Left colon (tissue), 2 donors: Measurements from ENCODE around the gene ATOH8. TPM values are rescaled to one million over a fixed set of nuclear protein-coding genes. Genes with fewer than 3 reads are reported as not detected.

ENCODE experiments used
- ATAC-seq: fragments of 200-7000 bp; cut with Tn5 transposase; one replicate; pipeline ENCODE4 v1.9.1; 2020; ENCODE audit warnings: mild to moderate bottlenecking, moderate library complexity
- DNase-seq, 2 donors: peaks; one replicate each; pipeline ENCODE4 v3.0.0-alpha.2; 2020
- intact Hi-C, 2 donors: fragments of 100-400 bp; cut with DNase I in 1 of 2; cut with micrococcal nuclease in 1 of 2; formaldehyde crosslinking; loops; one replicate each; pipeline versions ENCODE4 v1.11.2 to v1.14.0; 2022; cut with DNase I, micrococcal nuclease
- total RNA-seq, 2 donors: library from RNA; stranded (reverse); fragmentation: NEBNext Ultra II Directional; extraction: Animal tissue kit (Norgen Biotek cat#: 25700); gene quantifications; one replicate each; pipeline ENCODE4 v1.2.1, GENCODE V29; 2021
- donor health status: DM: no; HTN: no; CAD: no.
- donor health status: DM: yes; HTN: yes; CAD: no.

The ATOH8 gene
- total RNA-seq, 2 donors from 2014 or later = 3.4 to 4.6 TPM

DNA sequence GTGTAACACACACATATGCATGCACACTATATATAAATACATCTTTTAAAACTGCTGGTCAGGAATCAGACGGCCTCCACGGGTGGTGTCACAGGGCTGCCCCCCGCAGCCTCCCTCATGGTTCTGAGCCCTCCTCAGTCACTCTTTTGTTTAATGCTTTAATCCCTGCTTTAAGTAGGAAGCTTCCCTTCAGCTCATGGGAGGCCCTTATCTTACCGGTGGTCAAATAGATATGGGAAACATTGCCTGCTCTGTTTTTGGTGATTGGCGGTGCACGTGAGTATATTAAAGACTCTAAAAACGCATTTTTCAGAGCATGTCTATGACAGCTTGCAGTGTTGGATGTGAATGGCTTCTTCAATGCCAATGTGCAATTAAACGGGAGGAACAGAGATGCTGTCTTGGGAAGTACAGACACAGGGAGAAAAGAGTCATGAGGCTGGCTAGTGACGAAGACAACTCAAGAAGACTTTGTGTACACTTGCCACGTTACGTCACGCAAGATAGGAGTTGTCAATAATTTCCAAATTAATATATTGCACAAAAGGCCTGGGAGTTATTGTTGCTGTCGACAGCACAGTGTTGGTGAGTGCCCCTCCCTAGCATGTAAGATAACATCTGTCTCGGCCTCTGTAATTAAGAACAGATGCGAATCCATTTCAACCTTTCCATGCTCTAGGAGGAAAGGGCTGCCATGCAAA is 36.3 kb upstream of the ATOH8 start:
- intact Hi-C loops = no loop called here
- DNase-seq (no peak), ATAC-seq (no peak)

DNA sequence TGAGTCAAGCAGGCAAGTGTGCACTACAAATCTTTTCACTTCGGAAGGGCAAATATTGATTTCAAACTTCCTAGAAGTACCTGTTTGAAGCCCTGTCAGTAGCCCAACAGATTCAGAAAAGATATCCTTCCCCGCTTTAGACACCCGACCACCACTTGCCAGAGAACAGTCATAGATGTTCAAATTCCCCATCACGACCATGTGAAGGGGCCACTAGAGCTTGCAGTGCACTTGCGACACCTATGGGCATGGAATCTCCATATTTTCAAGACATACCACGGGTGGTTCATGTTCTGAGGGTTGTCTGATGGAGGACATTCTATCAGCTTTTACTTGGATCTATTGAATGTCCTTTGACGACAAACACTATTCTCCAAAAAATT is 35.8 kb upstream of the ATOH8 start:
- DNase-seq (no peak), ATAC-seq (no peak)
- intact Hi-C loops = no loop called here

DNA sequence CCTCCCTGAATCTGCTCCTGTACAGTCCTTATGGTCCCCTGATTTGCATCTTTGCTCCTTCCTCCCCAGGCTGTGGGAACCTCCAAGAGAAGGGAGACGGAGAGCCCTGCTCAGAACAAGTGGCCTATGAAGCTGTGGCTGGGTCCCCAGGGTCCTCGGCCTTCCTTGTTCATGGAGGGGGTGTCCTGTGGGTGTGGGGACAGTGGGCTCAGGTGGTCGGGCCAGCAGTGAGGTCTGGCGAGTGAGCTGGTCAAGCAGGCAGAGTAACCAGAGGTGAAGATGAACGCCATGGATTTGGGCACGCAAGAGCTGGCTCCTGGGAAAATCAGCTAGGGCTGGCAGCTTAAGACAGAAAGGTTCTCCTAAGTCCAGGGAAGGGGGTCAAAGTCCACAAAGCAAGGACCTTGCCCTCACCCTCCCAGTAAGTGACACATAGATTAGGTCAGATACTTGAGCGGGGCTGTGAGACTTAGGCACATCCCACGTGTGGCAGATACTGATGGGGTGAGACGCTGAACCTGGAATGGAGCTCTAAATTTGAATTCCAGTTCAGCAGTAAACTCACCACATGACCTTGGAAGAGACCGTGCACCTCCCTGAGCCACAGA is 34.8 kb upstream of the ATOH8 start:
- intact Hi-C loops = no loop called here
- ATAC-seq = peak; percentile 41
- DNase-seq = no peak

DNA sequence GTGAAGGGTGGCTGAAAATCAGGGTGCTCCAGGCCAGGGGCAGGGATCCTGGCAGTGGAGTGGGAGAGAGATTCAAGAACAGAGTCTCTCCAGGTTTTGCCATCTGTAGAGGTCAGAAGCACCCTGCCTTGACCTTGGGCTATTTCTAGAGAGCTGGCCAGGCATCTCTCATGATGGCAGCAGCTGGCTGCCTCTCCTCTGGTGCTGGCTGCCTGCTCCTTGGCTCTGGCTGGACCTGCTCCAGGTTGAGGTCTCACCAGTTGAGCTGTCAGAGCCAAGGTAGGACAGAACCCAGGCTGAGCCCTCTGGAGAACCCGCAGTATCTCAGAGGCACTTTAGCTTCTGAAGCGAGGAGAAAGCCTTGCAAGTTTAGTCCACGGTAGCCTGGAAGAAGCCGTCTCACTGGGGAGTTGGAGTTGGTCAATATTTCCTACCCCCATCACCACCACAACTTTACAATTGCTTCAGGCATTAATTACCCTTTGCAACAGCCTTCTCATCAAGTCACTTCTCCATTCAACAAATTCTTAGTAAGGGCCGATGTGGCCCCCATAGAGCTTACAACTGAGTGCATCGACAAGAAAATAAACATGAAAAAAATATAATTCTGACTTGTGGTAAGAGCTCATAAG is 34.1 kb upstream of the ATOH8 start:
- peak in 1 of 2 donors; percentile 23 for DNase-seq
- no peak for ATAC-seq
- intact Hi-C loops = no loop called here

DNA sequence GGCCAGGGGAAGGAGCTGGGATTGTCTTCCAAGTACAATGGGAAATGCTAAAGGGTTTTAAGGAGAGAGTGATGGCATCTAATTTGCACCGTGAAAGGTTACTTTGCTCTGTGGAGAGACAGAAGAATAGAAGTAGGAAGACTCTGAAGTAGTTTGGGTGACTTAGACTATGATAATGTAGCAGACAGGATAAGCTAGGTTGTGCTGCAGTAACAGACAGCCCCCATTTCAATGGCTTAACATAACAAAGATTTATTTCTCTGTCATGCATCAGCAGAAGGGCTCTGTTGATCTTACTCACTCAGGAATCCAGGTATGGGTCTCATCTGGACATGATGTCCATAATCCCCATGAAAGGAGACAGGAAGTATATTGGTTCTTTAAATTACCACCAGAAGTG is 33.3 kb upstream of the ATOH8 start:
- DNase-seq (no peak), ATAC-seq (no peak)
- intact Hi-C loops = no loop called here

DNA sequence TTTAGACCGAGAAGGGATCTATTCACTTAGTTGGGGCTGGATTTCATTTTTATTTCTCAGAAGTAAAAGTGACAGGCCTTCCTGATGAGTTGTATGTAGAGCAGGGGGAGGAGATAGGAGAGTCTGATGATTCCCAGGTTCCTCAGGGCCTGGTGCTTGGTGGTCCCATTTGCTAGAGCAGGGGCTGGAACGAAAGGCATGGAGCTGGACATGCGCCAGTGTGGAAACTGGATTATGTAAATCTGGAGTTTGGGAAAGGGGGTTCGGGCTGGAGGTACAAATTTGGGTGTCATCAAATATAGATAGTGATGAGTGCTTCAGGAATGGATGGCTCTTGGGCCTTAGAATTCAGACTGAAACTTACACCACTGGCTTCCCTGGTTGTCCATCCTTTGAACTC is 32.1 kb upstream of the ATOH8 start:
- ATAC-seq (no peak), DNase-seq (peak in 1 of 2 donors; percentile 12)
- intact Hi-C loops = no loop called here

DNA sequence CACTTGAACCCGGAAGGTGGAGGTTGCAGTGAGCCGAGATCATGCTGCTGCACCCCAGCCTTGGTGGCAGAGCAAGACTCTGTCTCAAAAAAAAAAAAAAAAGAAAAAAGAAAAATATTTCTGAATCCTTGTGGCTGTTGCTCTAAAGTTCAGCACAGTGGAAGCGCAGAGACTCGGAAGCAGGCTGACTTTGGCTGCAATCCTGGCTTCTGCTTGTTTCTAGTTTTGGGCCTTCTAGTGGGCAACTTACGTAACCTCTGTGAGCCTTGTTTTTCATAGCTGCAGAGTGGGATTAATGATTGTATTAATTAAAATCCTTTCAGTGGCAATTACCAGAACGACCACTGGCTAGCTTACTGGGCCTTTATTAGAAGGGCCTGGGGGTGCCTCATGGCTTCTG is 31.3 kb upstream of the ATOH8 start:
- DNase-seq = peak in 1 of 2 donors; percentile 5
- ATAC-seq = no peak
- intact Hi-C loops = no loop called here

DNA sequence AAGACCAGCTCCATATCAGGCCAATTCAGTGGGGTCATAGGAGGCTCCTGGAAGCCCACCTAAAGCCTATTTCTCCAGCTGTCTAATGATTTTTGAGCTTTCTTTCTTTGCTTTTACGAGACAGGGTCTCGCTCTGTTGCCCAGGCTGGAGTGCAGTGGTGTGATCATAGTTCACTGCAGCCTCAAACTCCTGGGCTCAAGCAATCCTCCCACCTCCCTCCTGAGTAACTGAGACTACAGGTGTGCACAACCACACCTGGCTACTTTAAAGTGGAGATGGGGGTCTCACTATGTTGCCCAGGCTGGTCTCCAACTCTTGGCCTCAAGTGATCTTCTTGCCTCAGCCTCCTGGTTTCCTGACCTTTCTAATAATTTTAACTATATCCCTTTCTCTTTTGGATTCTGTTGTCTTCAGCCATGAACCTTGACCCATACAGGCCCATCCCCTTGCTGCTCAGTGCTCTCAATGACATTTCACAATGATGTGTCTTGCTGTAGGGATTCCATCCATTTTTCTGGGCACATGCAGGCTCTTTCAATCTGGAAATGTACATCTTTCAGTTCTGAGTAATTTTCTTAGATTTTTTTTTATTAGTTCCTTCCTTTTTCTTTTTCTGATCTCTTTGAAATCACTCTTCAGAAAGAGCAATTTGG is 30.0 kb upstream of the ATOH8 start:
- ATAC-seq (no peak), DNase-seq (peak in 1 of 2 donors; percentile 14)
- intact Hi-C loops = no loop called here

DNA sequence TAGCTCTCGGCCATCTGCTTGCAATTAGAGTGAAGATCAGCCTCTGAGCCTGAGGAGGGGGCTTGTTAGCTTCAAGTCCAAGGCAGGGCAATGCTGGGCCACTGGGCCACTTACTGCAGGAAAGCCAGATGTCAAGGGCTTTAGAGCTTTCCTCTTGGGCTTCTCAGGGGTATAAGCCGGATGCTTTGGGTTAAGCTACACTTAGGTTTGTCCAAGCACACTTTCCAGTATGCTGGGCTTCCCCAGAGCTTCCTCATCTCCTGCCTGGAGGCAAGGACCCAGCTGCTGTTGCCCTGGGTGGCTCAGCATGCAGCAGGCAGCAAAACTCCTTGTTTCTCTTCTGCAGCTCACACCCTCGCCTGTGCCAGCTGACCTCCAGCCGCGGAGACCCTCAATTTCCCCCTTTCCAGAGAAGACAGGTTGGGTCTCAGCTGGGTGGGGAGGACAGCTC is 29.0 kb upstream of the ATOH8 start:
- ATAC-seq = no peak
- intact Hi-C loops = loop anchor here (5.0 kb wide), 1 partner anchor 88 kb away; no protein-coding TSS in a partner anchor
- DNase-seq = peak in 1 of 2 donors; percentile 23

DNA sequence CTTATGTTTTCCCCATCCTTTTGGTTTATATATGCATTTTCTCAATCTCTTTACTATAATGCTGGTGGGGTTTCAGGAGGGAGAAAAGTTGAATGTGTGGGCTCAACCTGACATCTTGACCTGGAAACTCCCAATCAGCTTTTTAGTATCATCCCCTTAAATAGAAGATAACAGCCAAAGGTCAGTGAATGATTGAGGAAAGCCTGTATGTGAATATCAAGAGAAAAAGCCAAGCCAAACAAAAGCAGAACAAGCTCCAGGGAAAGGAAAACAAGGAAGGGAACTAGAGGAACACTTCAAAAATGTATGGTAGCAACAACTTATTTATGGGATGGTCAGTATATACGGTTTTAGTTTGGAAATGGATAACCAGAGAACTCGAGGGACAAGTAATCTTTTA is 28.3 kb upstream of the ATOH8 start:
- intact Hi-C loops = loop anchor here (5.0 kb wide), 1 partner anchor 87 kb away; no protein-coding TSS in a partner anchor

DNA sequence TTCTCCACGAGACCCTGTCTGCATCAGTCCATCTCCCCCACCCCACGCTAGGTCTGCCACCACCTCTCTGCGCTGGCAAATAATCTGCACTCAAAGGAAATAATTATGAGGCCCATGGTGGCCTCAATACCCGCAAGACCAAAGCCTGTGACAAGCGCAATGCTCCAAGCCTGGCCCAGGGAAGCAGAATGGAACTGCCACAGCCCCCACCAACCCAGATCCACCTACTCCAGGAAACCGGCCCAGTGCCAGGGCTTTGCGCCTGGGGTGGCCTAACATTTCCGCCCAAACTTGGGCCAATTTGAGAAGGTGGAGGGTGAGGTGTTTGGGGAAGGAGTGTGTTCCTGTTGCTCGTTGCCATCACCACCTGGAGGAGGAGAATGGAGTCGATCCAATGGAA is 26.0 kb upstream of the ATOH8 start:
- DNase-seq = peak in 1 of 2 donors; percentile 10
- no peak for ATAC-seq

More for the DNA sequence above, 28.3 kb upstream of the ATOH8 start:
- DNase-seq (no peak), ATAC-seq (no peak)

DNA sequence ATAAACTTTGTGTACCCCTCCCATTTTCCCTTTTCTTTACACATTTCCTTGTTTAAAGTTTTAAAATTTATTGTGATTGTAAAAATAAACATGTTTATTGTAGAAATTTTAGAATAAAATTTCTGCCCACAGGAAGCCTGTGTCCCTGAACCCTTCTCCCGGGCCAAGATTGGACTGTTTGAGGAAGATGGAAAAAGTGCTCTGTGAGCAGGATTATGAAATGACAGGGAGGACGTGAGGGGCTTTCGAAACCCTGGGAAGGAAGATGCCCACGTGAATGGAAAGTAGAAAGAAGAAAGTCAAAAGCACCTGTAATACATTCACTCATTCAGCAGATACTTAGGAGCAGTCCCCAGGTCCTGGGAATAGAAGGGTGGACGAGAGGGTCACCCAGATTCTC is 25.4 kb upstream of the ATOH8 start:
- no peak for DNase-seq
- no peak for ATAC-seq
- intact Hi-C loops = loop anchor here (5.0 kb wide), 1 partner anchor 84 kb away; no protein-coding TSS in a partner anchor

More for the DNA sequence above, 26.0 kb upstream of the ATOH8 start:
- intact Hi-C loops = loop anchor here (5.0 kb wide), 1 partner anchor 85 kb away; no protein-coding TSS in a partner anchor

DNA sequence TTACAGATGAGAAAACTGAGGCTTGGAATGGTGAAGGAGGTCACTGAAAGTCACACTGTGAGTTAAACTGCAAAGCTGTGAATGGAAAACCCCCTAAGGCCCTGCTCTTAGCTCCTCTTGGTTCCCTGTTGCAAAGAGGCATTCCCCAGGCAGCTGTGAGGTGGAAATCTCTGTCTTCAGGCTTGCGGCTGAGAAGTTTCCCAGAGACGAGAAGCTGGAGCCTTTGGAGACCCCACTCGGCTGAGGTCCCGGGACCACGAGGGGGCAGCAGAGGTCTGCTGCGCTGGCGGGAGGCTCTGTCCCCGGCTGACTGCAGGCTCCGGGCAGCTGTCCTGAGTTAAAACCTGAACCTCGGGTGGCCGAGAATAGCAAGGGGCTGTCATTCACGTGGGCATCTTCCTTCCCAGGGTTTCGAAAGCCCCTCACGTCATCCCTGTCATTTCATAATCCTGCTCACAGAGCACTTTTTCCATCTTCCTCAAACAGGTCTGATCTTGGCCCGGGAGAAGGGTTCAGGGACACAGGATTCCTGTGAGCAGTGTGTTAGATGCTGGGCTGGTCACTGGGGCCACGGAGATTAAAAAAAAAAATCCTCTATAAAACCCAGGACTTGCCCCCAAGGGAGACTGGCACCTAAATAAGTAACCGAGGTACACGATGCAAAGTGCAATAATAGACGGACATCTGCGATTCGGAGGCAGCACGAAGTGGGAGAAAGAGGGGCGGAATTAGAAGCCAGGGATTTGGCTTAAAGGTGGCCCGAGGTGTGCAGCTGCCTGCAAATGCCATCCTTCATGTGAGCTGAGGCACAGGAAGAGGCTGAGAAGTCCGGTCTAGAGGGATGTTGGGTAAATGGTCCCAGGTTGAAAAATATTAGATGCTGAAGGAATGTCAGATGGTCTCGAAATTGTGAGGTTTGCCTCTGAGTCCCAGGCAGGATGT is 24.6 kb upstream of the ATOH8 start:
- DNase-seq = peak; percentile 73 to 91
- intact Hi-C loops = loop anchor here (5.0 kb wide), 1 partner anchor 83 kb away; no protein-coding TSS in a partner anchor
- ATAC-seq = peak; percentile 96

DNA sequence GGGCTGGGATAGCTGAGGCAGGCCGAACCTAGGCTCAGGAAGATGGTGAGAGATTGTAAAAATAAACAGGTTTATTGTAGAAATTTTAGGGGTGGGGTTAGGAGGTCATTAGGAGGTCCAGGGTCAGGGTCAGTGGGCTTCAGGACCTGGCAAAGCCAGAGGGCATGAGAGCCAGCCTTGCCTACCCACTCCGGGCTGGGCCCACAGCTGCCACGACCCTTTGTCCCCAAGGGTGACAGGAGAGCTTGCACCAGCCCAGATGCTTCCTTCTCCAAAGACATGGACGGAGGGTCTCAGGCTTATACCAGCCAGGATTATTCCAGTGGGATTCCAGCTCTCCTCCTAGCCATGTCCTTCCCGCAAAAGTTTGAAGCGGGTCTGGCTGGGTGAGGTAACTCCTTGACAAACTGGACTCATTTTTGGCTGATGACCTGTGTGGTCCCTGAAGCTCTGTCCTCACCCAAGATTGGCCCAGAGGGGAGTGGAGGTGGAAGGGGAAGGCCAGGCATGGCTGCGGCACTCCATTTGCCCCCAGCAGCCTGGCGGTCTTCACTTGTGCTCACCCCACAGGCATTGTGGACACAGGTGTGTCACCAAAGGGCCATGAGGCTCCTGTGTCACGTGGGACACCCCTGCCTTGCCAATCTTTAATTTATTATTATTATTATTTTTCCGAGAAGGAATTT is 23.8 kb upstream of the ATOH8 start:
- intact Hi-C loops = loop anchor here (5.0 to 10.0 kb wide), 2 partner anchors 55 to 82 kb away; no protein-coding TSS in a partner anchor
- ATAC-seq (no peak), DNase-seq (peak in 1 of 2 donors; percentile 23)

DNA sequence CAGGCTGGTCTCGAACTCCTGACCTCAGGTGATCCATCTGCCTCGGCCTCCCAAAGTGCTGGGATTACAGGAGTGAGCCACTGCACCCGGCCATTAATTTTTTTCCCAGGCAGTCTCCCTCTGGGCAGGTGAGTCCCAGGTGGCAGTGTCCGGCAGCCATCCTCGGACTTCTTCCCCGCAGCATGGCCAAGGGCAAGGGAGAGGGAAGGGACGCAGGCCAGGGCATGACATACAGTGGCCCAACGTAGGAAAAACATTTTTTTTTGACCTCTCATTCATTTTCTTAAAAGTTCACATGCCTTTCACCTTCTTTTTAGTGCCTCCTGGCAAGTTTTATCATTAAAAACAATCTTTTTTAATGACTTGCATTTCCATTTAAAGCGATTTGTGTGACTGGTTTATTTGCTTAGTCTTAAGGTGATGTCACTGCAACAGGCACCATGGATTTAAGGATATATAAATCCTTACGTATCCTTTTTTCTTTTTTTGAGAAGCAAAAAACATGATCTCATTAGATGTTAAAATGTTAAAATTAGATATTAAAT is 23.0 kb upstream of the ATOH8 start:
- ATAC-seq (no peak), DNase-seq (peak in 1 of 2 donors; percentile 18)
- intact Hi-C loops = loop anchor here in 1 of 2 donors (10.0 kb wide), 1 partner anchor 54 kb away; no protein-coding TSS in a partner anchor

DNA sequence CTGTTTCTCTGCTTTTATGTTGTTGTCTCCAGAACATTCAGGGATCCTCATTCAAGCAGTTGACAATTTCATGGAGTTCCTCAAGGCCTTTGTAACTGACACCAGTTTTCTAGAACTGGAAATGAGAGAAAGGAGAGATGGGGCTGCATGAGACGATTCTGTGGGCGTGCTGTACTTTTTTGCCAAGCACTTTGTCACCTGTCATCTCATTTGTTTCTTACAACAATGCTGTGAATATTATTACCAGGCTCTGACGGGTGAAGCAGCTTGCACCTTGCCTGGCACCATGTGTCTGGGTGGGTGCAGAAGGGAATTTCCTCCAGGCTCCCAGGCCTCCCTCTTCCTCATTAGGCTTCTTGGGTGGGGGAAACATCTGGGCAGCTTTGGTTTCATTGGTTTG is 22.2 kb upstream of the ATOH8 start:
- DNase-seq (peak in 1 of 2 donors; percentile 10), ATAC-seq (no peak)
- intact Hi-C loops = loop anchor here in 1 of 2 donors (10.0 kb wide), 1 partner anchor 53 kb away; no protein-coding TSS in a partner anchor
